Activated CD4-positive, alpha-beta T cell treated with anti-CD3 and anti-CD28 coated beads, Interleukin-2, amount 50 U/mL, for 24 hours (primary cell): ENCODE results near the gene TRIM6.
"Not testable (repeated sequence)": the region's sequence is repeated elsewhere in the genome, so short reads cannot be mapped to it uniquely, and the experiment has no call there.

ENCODE experiments used
- DNase-seq, 2 donors: peaks; one replicate each; pipeline ENCODE4 v3.0.0-alpha.2; 2020; ENCODE audit warnings: low read depth in 1 of 2, low spot score in 1 of 2

TRIM6 gene, protein sequence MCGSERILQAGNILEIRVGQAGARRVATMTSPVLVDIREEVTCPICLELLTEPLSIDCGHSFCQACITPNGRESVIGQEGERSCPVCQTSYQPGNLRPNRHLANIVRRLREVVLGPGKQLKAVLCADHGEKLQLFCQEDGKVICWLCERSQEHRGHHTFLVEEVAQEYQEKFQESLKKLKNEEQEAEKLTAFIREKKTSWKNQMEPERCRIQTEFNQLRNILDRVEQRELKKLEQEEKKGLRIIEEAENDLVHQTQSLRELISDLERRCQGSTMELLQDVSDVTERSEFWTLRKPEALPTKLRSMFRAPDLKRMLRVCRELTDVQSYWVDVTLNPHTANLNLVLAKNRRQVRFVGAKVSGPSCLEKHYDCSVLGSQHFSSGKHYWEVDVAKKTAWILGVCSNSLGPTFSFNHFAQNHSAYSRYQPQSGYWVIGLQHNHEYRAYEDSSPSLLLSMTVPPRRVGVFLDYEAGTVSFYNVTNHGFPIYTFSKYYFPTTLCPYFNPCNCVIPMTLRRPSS

DNA sequence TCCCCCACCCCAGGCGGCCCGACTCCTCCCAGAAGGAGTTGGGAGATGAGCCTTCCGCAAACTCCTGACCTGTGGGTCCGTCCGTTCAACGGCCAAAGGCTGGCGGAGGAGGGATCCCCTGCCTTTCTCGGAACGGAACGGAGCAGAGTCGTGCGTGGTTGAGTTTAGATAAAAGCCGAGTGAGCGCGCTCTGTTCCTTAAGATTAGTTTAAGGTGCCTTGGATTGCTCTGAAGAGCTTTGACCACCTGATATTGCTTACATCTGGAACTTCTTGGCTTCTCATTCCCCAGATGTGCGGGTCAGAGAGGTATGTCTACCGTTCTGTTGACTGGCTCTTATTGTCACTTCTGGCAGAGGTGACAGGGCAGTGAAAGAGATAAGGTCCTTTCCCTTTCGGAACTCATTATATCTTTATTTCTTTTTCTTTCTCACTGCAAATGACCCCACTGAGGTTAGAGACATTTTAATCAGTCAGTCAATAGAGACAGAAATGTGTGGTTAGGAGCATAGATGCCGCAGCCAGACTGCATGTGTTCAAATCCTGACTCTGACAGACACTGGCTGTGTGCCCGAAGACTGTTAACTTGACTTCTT, at the start of gene TRIM6:
Gene TRIM6, plus strand, starts transcription at position 31 of the 595 bp plus-strand sequence. Its CDS starts 261 bp downstream, at position 292.
- DNase-seq, result no peak

DNA sequence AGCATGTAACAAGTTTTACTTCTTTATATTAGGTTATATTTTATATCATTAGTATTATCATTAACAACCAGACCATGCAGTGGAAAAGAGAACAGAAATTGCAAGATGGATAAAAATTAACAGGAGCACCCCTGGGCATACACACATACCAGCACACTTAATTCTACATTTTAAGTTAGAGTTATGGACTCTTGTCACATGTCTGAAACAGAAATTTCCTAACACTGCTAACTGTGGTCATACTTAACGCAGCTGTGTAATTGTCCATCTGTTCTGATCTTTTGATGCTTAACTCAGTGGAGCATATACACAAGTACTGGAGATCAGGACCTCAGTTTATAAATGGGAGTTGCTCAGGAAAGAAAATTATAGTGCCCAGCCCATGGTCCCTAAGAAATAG, 48.5 kb upstream of the TRIM6 start:
- DNase-seq, result no peak

DNA sequence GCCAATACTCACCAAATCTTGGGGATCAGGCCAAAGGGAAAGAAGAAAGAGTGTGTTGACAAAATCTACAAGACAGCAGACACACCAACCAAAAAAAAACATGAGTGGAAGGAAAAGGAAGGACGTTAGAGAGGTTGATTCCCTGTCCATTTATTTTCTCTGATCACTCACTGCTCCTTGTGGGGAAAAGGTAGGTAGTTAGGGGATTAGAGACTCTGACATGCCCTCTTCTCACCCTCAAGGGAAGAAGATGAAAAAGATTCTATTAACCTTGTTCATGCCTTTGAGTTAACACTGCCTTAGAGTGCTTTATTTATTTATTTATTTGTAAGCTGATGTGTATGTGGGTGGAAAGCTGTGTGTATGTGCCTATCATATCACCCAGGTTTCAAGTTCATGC, 48.0 kb upstream of the TRIM6 start, which contains the start of gene OR52H1:
Gene OR52H1, minus strand, starts transcription at position 101 of the 400 bp plus-strand sequence. CDS start 3,035 bp downstream, outside the sequence.
- DNase-seq, result no peak

DNA sequence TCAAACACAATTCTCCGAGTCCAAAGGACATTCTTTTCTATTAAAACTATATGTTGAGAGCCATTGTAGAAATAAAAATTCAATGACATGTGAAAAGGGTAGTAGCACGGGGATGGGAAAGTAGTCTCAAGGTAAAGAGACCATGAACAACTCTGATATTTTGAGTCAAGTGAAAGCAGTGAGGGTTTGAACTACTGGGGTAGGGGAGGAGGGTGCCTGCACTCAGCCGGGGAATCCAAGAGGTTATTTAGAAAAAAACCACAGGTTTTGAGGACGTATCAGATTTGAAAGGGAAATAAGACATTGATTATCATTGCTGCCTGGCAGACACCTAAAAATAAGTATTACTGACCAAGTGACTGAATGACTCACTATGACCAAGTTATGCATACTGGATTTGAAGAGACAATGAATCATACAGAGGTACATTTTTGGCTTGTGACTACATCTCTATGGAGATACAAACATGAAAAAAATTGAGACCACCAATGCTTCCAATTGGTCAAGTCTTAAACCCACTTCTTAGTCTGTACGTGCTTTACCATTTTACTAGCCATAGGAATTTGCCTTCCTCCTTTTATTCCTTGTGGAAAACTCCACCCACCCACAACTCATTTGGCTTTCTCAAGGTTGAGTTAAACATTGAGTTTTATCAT, 45.9 kb upstream of the TRIM6 start:
- no peak for DNase-seq

DNA sequence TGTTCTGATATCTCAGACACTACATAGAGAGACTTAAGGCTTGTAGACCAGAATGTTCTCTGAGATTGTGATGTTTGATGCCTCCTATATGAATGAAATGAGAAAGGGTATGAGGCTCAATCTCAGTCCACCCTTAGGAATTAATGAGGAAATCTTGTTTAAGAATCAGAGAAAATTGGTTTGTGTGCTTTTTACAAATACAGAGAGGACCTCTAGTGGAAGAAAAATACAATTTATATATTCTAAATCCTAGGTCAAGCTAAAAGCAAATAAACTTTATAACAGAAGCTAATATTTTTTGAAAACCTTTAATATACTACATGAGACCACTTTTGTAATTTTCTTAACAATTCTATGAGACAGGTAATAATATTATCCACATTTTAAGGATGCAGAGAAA, 43.1 kb upstream of the TRIM6 start:
- DNase-seq, result no peak

DNA sequence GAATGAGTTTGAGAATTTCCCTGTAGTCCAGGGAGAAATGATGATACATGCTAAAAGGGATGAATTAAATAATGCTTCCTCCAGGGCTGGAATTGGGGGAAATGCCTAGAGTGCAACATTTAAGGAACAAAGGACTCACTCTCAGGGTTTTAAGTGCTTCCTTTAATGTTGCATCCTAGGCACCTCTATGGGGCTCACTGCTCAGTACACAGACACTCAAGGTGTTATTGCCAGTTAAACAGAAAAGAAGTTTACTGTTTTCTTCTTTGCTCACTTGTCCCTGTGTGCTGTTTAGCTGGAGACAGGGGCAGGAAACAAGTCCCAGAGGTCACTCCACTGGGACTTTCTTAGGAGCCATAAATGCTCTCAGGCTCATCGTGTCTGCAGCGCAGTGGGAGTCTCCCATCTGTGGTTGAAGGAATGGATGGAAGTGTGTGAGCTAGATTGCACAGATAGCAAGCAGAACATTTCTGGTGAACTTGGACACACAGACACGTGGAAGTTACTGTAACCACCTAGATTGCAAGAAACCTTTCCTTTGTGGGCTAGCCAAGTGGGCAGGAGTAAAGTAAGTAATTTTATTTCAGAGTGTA, 39.7 kb upstream of the TRIM6 start:
- DNase-seq, result no peak

DNA sequence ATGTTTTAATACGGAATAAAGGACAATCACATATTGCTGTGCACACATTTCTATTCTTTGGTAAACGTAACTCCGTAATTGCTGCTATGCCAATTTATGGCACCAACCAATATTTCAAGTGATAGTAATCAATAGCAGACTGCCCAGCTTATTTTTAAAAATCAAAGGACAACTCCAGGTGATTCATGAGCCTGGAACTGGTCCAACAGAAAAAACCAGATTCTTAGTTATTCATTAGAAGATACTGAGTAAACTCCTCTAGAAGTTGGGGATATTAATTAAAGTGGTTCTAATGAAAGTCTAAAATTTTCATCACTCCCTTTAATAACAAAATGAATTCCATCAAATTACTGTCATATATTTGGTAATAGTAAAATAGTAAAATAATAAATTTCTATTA, 38.7 kb upstream of the TRIM6 start:
- no peak for DNase-seq

DNA sequence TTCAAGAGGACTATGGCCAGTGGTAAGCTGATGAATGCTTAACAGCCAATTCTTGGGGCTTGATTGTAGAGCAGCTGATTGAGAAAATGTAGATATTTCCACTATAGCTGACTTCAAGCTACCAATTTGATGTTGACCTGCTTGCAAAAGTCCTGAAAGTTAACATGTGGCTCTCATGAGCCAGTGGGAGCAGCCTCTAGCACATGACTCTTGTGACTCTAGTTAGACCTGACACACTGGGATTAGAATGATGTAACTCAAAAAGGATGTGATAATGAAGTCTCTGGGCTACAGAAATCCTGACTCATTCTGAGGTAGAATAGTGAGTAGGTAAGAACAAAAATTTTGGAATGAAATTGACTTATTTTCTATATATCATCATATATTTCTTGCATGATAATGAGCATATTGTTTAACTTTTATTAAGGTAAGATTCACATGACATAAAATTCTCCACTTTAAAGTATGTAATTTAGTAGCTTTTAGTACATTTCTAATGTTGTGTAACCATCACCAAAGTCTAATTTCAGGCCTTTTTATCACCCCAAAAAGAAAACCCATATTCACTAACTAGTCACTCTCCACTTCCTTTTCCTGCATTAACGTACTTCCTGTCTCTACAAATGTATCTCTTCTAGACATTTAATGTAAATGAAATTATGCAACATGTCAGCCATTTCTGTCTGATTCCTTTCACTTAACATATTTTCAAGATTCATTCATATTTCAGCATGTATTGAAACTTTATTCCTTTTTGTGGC, 32.0 kb upstream of the TRIM6 start:
- DNase-seq, result no peak

DNA sequence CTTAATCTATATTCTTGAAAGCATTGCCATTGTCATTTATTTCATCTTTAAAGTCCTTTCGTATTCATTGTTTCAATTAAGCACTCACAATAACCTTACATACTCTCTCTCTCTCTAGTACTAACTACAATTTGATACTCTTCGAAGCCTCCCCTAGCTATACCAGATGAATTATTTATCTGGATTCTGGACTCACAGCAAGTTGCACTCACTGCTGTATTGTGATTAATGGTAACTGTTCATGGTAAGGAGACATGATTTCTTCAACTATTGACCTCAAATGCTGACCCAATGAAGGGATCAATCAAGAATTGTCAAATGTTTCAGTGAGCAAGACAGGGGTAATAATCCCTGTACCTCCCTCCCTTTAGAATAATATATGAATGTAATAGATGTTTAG, 21.8 kb upstream of the TRIM6 start:
- no peak for DNase-seq

DNA sequence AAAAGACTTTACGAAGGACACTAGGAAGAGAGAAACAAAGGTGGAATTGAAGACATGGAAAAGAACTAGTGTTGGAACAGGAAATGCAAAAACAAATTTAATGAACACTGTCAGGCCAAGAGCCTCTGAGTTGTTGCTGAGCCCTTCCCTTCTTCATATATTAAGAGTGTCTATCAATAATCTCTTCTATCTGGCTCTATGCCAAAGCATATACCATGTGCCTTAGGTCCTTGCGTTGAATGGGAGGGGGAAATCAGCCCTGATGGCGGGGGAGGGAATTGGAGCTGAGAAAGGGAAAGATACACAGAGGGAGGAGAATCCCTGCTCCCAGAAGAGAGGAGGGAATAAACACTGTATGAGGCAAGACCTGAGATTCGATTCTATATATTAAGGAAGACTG, 21.3 kb upstream of the TRIM6 start:
- no peak for DNase-seq

DNA sequence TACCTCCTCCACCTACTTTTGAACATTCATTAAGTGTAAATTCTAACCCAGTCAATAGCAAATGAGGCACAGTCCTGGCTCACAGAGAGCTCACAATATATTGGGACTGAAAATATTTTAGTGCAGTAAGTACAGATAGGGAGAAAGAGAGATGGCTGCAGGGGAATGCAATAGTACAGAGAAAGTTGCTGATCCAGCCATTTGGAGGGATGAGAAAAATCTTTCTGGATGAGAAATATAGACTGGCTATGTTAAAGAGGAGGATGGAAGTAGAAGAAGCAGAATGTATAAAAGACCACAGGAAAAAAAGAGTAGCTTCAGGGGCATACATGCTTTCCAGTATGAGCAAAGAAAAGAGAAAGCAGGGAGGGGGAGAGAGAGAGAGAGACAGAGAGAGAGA, 19.3 kb upstream of the TRIM6 start:
- no peak for DNase-seq

DNA sequence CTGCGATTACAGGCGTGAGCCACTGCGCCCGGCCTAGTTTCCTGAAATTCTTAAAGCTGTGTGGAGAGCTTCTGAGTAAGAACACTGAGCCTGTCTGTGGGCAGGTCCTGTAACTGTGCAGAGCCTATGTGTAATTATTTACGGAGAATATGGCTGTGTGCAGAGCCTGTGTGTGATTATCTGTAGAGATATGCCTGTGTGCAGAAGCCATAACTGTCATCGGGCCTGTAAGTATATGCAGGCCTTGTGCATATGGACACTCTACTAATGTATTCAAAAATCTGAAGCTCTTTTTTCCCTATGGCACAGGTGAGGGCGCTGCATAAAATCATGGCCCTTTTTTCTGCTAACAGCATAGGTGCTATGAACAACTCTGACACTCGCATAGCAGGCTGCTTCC, 15.9 kb upstream of the TRIM6 start, which contains the start of gene OR52B6:
Gene OR52B6, plus strand, starts transcription at position 301 of the 400 bp plus-strand sequence. Its CDS starts 0 bp downstream, at position 301.
- DNase-seq, result no peak

DNA sequence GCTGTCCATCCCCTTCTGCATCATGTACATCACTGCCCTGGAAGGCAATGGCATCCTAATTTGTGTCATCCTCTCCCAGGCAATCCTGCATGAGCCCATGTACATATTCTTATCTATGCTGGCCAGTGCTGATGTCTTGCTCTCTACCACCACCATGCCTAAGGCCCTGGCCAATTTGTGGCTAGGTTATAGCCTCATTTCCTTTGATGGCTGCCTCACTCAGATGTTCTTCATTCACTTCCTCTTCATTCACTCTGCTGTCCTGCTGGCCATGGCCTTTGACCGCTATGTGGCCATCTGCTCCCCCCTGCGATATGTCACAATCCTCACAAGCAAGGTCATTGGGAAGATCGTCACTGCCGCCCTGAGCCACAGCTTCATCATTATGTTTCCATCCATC, 15.4 kb upstream of the TRIM6 start:
- DNase-seq, result no peak

DNA sequence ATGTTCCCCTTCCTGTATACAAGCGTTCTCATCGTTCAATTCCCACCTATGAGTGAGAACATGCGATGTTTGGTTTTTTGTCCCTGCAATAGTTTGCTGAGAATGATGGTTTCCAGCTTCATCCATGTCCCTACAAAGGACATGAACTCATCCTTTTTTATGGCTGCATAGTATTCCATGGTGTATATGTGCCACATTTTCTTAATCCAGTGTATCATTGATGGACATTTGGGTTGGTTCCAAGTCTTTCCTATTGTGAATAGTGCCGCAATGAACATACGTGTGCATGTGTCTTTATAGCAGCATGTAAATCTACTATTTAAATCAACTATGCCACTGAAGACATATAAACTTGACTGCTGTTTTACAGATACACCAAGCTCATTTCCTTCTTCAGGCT, 12.0 kb upstream of the TRIM6 start:
- not testable (repeated sequence) for DNase-seq

DNA sequence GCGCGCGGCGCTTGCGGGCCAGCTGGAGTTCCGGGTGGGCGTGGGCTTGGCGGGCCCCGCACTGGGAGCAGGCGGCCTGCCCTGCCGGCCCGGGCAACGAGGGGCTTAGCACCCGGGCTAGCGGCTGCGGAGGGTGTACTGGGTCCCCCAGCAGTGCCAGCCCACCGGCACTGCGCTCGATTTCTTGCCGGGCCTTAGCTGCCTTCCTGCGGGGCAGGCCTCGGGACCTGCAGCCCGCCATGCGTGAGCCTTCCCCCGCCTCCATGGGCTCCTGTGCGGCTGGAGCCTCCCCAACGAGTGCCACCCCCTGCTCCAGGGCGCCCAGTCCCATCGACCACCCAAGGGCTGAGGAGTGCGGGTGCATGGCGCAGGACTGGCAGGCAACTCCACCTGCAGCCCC, 6.5 kb upstream of the TRIM6 start:
- not testable (repeated sequence) for DNase-seq

DNA sequence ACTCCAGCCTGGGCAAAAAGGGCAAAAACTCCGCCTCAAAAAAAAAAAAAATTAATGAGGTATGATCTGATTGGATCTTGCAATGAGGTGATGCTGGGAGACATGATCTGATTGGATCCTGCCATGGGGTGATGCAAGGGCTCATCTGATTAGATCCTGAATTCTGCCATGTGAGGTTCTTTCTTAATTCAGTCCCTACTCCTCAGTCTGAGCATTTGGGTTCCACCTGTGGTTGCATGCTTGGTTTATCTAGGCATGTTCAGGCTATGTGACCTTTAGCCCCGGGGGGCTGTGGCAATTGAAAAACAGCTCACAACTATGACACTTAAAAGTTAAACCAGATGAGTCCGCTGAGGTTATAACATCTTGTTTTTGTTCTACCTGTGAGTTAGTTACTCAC, 4.8 kb upstream of the TRIM6 start:
- no peak for DNase-seq

DNA sequence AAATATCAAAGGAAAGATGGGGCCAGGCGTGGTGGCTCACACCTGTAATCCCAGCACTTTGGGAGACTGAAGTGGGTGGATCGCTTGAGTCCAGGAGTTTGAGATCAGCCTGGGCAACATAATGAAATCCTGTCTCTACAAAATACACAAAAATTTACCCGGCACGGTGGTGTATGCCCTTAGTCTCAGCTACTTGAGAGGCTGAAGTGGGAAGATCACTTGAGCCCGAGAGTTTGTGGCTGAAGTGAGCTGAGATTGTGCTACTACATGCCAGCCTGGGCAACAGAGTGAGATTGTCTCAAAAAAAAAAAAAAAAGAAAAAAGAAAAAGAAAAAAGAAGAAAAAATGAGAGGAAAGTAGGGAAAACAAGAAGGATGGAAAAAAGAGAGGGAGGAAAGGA, 3.8 kb upstream of the TRIM6 start:
- DNase-seq, result no peak

DNA sequence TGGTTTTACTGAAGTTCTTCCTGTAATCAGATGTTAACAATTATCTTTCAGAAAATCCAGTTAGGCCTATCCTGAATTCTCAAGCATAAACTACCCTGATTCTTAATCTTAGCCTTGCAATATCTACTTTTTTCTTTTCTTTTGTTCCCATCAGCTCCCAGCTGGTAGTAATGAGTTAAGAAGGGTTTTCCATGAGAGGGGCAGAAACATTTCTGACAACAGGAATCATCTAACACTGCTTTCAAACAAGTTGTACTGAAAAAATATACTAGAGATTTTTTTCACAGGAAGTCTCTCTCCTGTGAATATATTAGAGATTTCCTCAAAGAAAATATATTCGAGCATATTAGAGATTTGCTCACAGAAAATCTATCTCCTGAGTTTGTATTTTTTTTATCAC, 3.3 kb upstream of the TRIM6 start:
- DNase-seq, result no peak

DNA sequence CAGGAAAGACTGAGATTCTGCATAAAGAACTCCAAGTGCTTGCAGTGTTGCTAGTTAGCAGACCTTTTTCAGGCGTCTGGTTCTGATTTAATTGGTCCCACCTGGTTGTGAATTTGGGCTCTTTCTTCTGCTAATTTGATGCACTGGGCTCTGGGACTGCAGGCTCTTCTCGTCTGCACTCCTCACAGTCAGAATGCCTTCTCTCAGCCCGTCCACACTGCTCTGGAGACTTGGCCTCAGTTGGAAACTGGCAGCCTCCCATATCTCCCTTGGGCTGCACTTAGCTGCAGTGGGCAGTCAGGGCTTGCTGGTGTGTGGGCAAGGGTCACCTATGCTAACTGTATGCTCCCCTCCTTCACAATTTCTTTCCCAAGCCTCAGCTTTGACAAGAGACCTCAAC, 1.5 kb downstream of the TRIM6 start:
- no peak for DNase-seq

DNA sequence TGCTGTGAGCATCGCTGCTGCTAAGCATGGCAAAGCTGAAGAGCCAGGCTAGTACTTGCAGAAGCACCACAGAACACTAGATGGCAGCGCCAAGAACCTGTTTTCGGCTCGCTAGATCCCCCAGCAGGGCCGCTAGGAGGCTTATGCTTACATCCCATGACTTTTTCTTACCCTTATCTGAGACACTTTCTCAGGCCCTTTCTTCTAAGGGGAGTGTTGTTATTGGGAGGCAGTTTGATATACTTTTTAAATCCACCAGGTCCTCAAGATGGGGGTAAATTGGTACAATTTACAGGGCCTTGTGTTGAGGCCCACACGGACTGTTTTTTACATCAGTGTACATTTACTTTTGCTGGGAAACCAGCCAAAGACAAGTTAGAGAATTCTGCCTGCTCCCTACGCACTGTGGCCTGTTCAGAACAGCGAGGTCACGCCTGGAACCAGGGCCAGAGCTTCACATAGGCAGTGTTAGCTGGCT, 4.0 kb downstream of the TRIM6 start:
- DNase-seq, result peak; percentile 16 to 33

DNA sequence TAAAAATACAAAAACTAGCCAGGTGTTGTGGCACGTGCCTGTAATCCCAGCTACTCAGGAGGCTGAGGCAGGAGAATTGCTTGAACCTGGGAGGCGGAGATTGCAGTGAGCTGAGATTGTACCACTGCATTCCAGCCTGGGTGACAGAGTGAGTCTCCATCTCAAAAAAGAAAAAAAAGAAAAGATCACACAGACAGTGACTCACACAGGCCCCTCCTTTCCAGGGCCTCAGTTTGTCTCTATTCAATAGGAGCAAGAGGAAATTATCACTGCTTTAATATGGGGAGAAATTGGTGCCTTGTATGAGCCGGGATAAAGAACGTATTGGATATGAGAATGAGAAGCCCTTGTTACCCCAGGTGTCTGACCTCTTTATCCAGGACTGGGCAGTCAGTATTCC, 6.4 kb downstream of the TRIM6 start:
- not testable (repeated sequence) for DNase-seq
